ENCODE results near the gene TK2. TPM values are rescaled to one million over a fixed set of nuclear protein-coding genes. Genes with fewer than 3 reads are reported as not detected.
"Not testable (repeated sequence)": the region's sequence is repeated elsewhere in the genome, so short reads cannot be mapped to it uniquely, and the experiment has no call there.

TK2 gene
- total and polyA plus RNA-seq, 2 donors (not counting 1 experiment from before 2014, with no cell fraction given), result 34.8 to 73.7 TPM

- peaks cover 5% of the 10 kb centered on the region for H3K4me1 ChIP-seq (ENCODE audit: control insufficient read depth, extremely low read depth, insufficient read depth, low read length)
- no peaks in the 10 kb centered on the region for H3K36me3 ChIP-seq (ENCODE audit: control insufficient read depth, insufficient read depth, low read length)
- TF ChIP-seq CTCF (conservative IDR thresholded peaks at IDR 0.05 in 1 of 2, IDR thresholded peaks at IDR 0.05 in 1 of 2; ENCODE audit: low read depth in 1 of 2, low read length in 2 of 2) (no peak), EZH2 (IDR thresholded peaks at IDR 0.05; ENCODE audit: low read length, missing control alignments) (no peak)
- H3K9me3 ChIP-seq (ENCODE audit: control insufficient read depth, insufficient read depth, low read depth, low read length), result no peaks in the 10 kb centered on the region
- H3K27me3 ChIP-seq (ENCODE audit: control insufficient read depth, insufficient read depth, low read length), result no peaks in the 10 kb centered on the region
- no peaks in the 10 kb centered on the region for H4K20me1 ChIP-seq (ENCODE audit: control insufficient read depth, extremely low read depth, insufficient read depth, low read length)
- H2AFZ ChIP-seq (ENCODE audit: low read length), result no peak overlapping the region
- DNase-seq (ENCODE audit: low read depth in 2 of 2), result no peak
- H3K4me2 ChIP-seq (ENCODE audit: extremely low read depth, insufficient read depth, low read length), result no peak overlapping the region
- no peak overlapping the region for H3K9ac ChIP-seq (ENCODE audit: insufficient read depth, low read length)
- H3K79me2 ChIP-seq (ENCODE audit: control insufficient read depth, insufficient read depth, low read length), result no peaks in the 10 kb centered on the region
- no peak overlapping the region for H3K4me3 ChIP-seq (replicated peaks in 1 of 4; ENCODE audit: control extremely low read depth in 1 of 4, insufficient read depth in 1 of 4, low read depth in 3 of 4, low read length in 4 of 4)
- no peak overlapping the region for H3K27ac ChIP-seq (ENCODE audit: insufficient read depth, low read length)
Observed at GRCh38 chr16:66503612-66504011, 46.3 kb downstream of the TK2 start.

- no peak overlapping the region for H3K4me3 ChIP-seq (replicated peaks in 1 of 4; ENCODE audit: control extremely low read depth in 1 of 4, insufficient read depth in 1 of 4, low read depth in 3 of 4, low read length in 4 of 4)
- H2AFZ ChIP-seq (ENCODE audit: low read length), result no peak overlapping the region
- no peaks in the 10 kb centered on the region for H3K9me3 ChIP-seq (ENCODE audit: control insufficient read depth, insufficient read depth, low read depth, low read length)
- DNase-seq (ENCODE audit: low read depth in 2 of 2), result no peak
- H4K20me1 ChIP-seq (ENCODE audit: control insufficient read depth, extremely low read depth, insufficient read depth, low read length), result no peaks in the 10 kb centered on the region
- no peaks in the 10 kb centered on the region for H3K36me3 ChIP-seq (ENCODE audit: control insufficient read depth, insufficient read depth, low read length)
- H3K27ac ChIP-seq (ENCODE audit: insufficient read depth, low read length), result no peak overlapping the region
- no peak overlapping the region for H3K4me2 ChIP-seq (ENCODE audit: extremely low read depth, insufficient read depth, low read length)
- H3K27me3 ChIP-seq (ENCODE audit: control insufficient read depth, insufficient read depth, low read length), result no peaks in the 10 kb centered on the region
- H3K79me2 ChIP-seq (ENCODE audit: control insufficient read depth, insufficient read depth, low read length), result no peaks in the 10 kb centered on the region
- TF ChIP-seq CTCF (conservative IDR thresholded peaks at IDR 0.05 in 1 of 2, IDR thresholded peaks at IDR 0.05 in 1 of 2; ENCODE audit: low read depth in 1 of 2, low read length in 2 of 2) (no peak), EZH2 (IDR thresholded peaks at IDR 0.05; ENCODE audit: low read length, missing control alignments) (no peak)
- H3K9ac ChIP-seq (ENCODE audit: insufficient read depth, low read length), result no peak overlapping the region
- peaks cover 2% of the 10 kb centered on the region for H3K4me1 ChIP-seq (ENCODE audit: control insufficient read depth, extremely low read depth, insufficient read depth, low read length)
Observed at GRCh38 chr16:66503030-66503429, 46.9 kb downstream of the TK2 start.

- H3K9me3 ChIP-seq (ENCODE audit: control insufficient read depth, insufficient read depth, low read depth, low read length), result no peaks in the 10 kb centered on the region
- H4K20me1 ChIP-seq (ENCODE audit: control insufficient read depth, extremely low read depth, insufficient read depth, low read length), result no peaks in the 10 kb centered on the region
- no peaks in the 10 kb centered on the region for H3K36me3 ChIP-seq (ENCODE audit: control insufficient read depth, insufficient read depth, low read length)
- no peak overlapping the region for H2AFZ ChIP-seq (ENCODE audit: low read length)
- H3K9ac ChIP-seq (ENCODE audit: insufficient read depth, low read length), result no peak overlapping the region
- peaks cover 2% of the 10 kb centered on the region for H3K4me1 ChIP-seq (ENCODE audit: control insufficient read depth, extremely low read depth, insufficient read depth, low read length)
- H3K4me3 ChIP-seq (replicated peaks in 1 of 4; ENCODE audit: control extremely low read depth in 1 of 4, insufficient read depth in 1 of 4, low read depth in 3 of 4, low read length in 4 of 4), result no peak overlapping the region
- H3K79me2 ChIP-seq (ENCODE audit: control insufficient read depth, insufficient read depth, low read length), result no peaks in the 10 kb centered on the region
- peak overlapping the region; percentile 10 for H3K4me2 ChIP-seq (ENCODE audit: extremely low read depth, insufficient read depth, low read length)
- no peaks in the 10 kb centered on the region for H3K27me3 ChIP-seq (ENCODE audit: control insufficient read depth, insufficient read depth, low read length)
- TF ChIP-seq EZH2 (IDR thresholded peaks at IDR 0.05; ENCODE audit: low read length, missing control alignments) (no peak), CTCF (conservative IDR thresholded peaks at IDR 0.05 in 1 of 2, IDR thresholded peaks at IDR 0.05 in 1 of 2; ENCODE audit: low read depth in 1 of 2, low read length in 2 of 2) (no peak)
- H3K27ac ChIP-seq (ENCODE audit: insufficient read depth, low read length), result no peak overlapping the region
- DNase-seq (ENCODE audit: low read depth in 2 of 2), result peak in 1 of 2 donors; percentile 67
Observed at GRCh38 chr16:66502020-66502913, 47.7 kb downstream of the TK2 start.

GRCh38 chr16:66501563-66501962 is 48.4 kb downstream of the TK2 start:
- not testable (repeated sequence) for H3K36me3 ChIP-seq (ENCODE audit: control insufficient read depth, insufficient read depth, low read length); H3K9me3 ChIP-seq (ENCODE audit: control insufficient read depth, insufficient read depth, low read depth, low read length); H4K20me1 ChIP-seq (ENCODE audit: control insufficient read depth, extremely low read depth, insufficient read depth, low read length); H3K4me1 ChIP-seq (ENCODE audit: control insufficient read depth, extremely low read depth, insufficient read depth, low read length); H3K27ac ChIP-seq (ENCODE audit: insufficient read depth, low read length); H3K79me2 ChIP-seq (ENCODE audit: control insufficient read depth, insufficient read depth, low read length); H3K4me2 ChIP-seq (ENCODE audit: extremely low read depth, insufficient read depth, low read length); DNase-seq (ENCODE audit: low read depth in 2 of 2); H3K27me3 ChIP-seq (ENCODE audit: control insufficient read depth, insufficient read depth, low read length); H3K9ac ChIP-seq (ENCODE audit: insufficient read depth, low read length); H3K4me3 ChIP-seq (replicated peaks in 1 of 4; ENCODE audit: control extremely low read depth in 1 of 4, insufficient read depth in 1 of 4, low read depth in 3 of 4, low read length in 4 of 4); H2AFZ ChIP-seq (ENCODE audit: low read length)

All from fibroblast of lung (primary cell).